ENCODE results near the gene DBF4B.
"Not testable (repeated sequence)": the region's sequence is repeated elsewhere in the genome, so short reads cannot be mapped to it uniquely, and the experiment has no call there.

The DBF4B gene

GRCh38 chr17:44719444-44719843 is 11.0 kb downstream of the DBF4B start:
- in situ Hi-C loops (cut with HindIII; ENCODE audit: low pct_ligation_motif_present, low pct_unique_long_range_greater_than_20kb, low sequenced_read_pairs) = no loop called here

GRCh38 chr17:44722254-44722653 is 13.8 kb downstream of the DBF4B start:
- in situ Hi-C loops (cut with HindIII; ENCODE audit: low pct_ligation_motif_present, low pct_unique_long_range_greater_than_20kb, low sequenced_read_pairs) = no loop called here
- DNase-seq = no peak

More at GRCh38 chr17:44719444-44719843, 11.0 kb downstream of the DBF4B start:
- no peak for DNase-seq

GRCh38 chr17:44726121-44726520 is 17.7 kb downstream of the DBF4B start:
- in situ Hi-C loops (cut with HindIII; ENCODE audit: low pct_ligation_motif_present, low pct_unique_long_range_greater_than_20kb, low sequenced_read_pairs); DNase-seq: not testable (repeated sequence)

- DNase-seq = peak; percentile 41
- in situ Hi-C loops (cut with HindIII; ENCODE audit: low pct_ligation_motif_present, low pct_unique_long_range_greater_than_20kb, low sequenced_read_pairs) = no loop called here
These were observed 25.3 kb downstream of the DBF4B start for GRCh38 chr17:44733753-44734152.

- in situ Hi-C loops (cut with HindIII; ENCODE audit: low pct_ligation_motif_present, low pct_unique_long_range_greater_than_20kb, low sequenced_read_pairs) = no loop called here
- DNase-seq = no peak
These were observed 25.8 kb downstream of the DBF4B start for GRCh38 chr17:44734272-44734671.

GRCh38 chr17:44736551-44737240 is 28.2 kb downstream of the DBF4B start:
- DNase-seq = no peak
- in situ Hi-C loops (cut with HindIII; ENCODE audit: low pct_ligation_motif_present, low pct_unique_long_range_greater_than_20kb, low sequenced_read_pairs) = no loop called here

- DNase-seq = peak; percentile 82
These were observed 29.9 kb downstream of the DBF4B start for GRCh38 chr17:44738214-44738906.

GRCh38 chr17:44741316-44741715 is 32.9 kb downstream of the DBF4B start:
- DNase-seq = no peak

More at GRCh38 chr17:44738214-44738906, 29.9 kb downstream of the DBF4B start:
- in situ Hi-C loops (cut with HindIII; ENCODE audit: low pct_ligation_motif_present, low pct_unique_long_range_greater_than_20kb, low sequenced_read_pairs) = no loop called here

GRCh38 chr17:44745301-44745700 is 36.8 kb downstream of the DBF4B start:
- DNase-seq = no peak
- in situ Hi-C loops (cut with HindIII; ENCODE audit: low pct_ligation_motif_present, low pct_unique_long_range_greater_than_20kb, low sequenced_read_pairs) = no loop called here

More at GRCh38 chr17:44741316-44741715, 32.9 kb downstream of the DBF4B start:
- in situ Hi-C loops (cut with HindIII; ENCODE audit: low pct_ligation_motif_present, low pct_unique_long_range_greater_than_20kb, low sequenced_read_pairs) = no loop called here

GRCh38 chr17:44745738-44746137 is 37.3 kb downstream of the DBF4B start:
- DNase-seq; in situ Hi-C loops (cut with HindIII; ENCODE audit: low pct_ligation_motif_present, low pct_unique_long_range_greater_than_20kb, low sequenced_read_pairs): not testable (repeated sequence)

GRCh38 chr17:44747566-44747965 is 39.1 kb downstream of the DBF4B start:
- DNase-seq = no peak
- in situ Hi-C loops (cut with HindIII; ENCODE audit: low pct_ligation_motif_present, low pct_unique_long_range_greater_than_20kb, low sequenced_read_pairs) = no loop called here

- no peak for DNase-seq
- in situ Hi-C loops (cut with HindIII; ENCODE audit: low pct_ligation_motif_present, low pct_unique_long_range_greater_than_20kb, low sequenced_read_pairs) = no loop called here
These were observed 40.9 kb downstream of the DBF4B start for GRCh38 chr17:44749076-44749979.

- in situ Hi-C loops (cut with HindIII; ENCODE audit: low pct_ligation_motif_present, low pct_unique_long_range_greater_than_20kb, low sequenced_read_pairs) = loop anchor here (25.0 kb wide), 1 partner anchor 112 kb away; no protein-coding TSS in a partner anchor
- no peak for DNase-seq
These were observed 41.5 kb downstream of the DBF4B start for GRCh38 chr17:44749980-44750318.

- in situ Hi-C loops (cut with HindIII; ENCODE audit: low pct_ligation_motif_present, low pct_unique_long_range_greater_than_20kb, low sequenced_read_pairs) = loop anchor here (25.0 kb wide), 1 partner anchor 111 kb away; no protein-coding TSS in a partner anchor
- DNase-seq = no peak
These were observed 42.9 kb downstream of the DBF4B start for GRCh38 chr17:44751331-44751730.

GRCh38 chr17:44751806-44752205 is 43.3 kb downstream of the DBF4B start:
- in situ Hi-C loops (cut with HindIII; ENCODE audit: low pct_ligation_motif_present, low pct_unique_long_range_greater_than_20kb, low sequenced_read_pairs) = loop anchor here (25.0 kb wide), 1 partner anchor 110 kb away; no protein-coding TSS in a partner anchor
- no peak for DNase-seq

GRCh38 chr17:44752953-44753861 is 44.7 kb downstream of the DBF4B start:
- no peak for DNase-seq
- in situ Hi-C loops (cut with HindIII; ENCODE audit: low pct_ligation_motif_present, low pct_unique_long_range_greater_than_20kb, low sequenced_read_pairs) = loop anchor here (25.0 kb wide), 1 partner anchor 109 kb away; no protein-coding TSS in a partner anchor

GRCh38 chr17:44754276-44754675 is 45.8 kb downstream of the DBF4B start:
- in situ Hi-C loops (cut with HindIII; ENCODE audit: low pct_ligation_motif_present, low pct_unique_long_range_greater_than_20kb, low sequenced_read_pairs) = loop anchor here (25.0 kb wide), 1 partner anchor 108 kb away; no protein-coding TSS in a partner anchor
- DNase-seq = no peak

GRCh38 chr17:44755180-44755579 is 46.7 kb downstream of the DBF4B start:
- in situ Hi-C loops (cut with HindIII; ENCODE audit: low pct_ligation_motif_present, low pct_unique_long_range_greater_than_20kb, low sequenced_read_pairs) = loop anchor here (25.0 kb wide), 1 partner anchor 107 kb away; no protein-coding TSS in a partner anchor
- not testable (repeated sequence) for DNase-seq

Measured in ACHN (cell line).